GM21423 (cell line): ENCODE data around the gene RABGAP1L.
"Not testable (repeated sequence)": the region's sequence is repeated elsewhere in the genome, so short reads cannot be mapped to it uniquely, and the experiment has no call there.

Experiments
- ATAC-seq: cut with Tn5 transposase; IDR thresholded peaks from one replicate; pipeline ENCODE4 v1.9.1; 2021; ENCODE audit warnings: mild to moderate bottlenecking, moderate library complexity; ENCODE audit not compliant: unreplicated experiment

Gene RABGAP1L

GRCh38 chr1:174700314-174700713 lies 541.0 kb downstream of the RABGAP1L start:
- ATAC-seq, result no peak

- ATAC-seq, result no peak
Measured at GRCh38 chr1:174700775-174701174, 541.5 kb downstream of the RABGAP1L start.

DNA sequence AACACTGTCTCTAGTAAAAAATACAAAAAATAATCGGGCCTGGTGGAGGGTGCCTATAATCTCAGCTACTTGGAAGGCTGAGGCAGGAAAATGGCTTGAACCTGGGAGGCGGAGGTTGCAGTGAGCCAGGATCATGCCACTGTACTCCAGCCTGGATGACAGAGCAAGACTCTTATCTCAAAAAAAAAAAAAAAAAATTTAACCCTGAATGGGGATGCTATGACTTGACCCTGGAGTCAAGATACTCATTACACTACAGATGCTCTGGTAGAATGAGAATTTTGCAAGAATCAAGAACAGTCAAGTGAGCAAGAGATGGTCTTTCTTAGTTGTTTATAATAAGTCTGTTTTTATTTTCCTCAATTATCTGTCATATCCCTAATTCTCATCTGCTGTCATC lies 542.2 kb downstream of the RABGAP1L start:
- no peak for ATAC-seq

- ATAC-seq, result no peak
Measured at GRCh38 chr1:174702011-174702410, 542.7 kb downstream of the RABGAP1L start.

DNA sequence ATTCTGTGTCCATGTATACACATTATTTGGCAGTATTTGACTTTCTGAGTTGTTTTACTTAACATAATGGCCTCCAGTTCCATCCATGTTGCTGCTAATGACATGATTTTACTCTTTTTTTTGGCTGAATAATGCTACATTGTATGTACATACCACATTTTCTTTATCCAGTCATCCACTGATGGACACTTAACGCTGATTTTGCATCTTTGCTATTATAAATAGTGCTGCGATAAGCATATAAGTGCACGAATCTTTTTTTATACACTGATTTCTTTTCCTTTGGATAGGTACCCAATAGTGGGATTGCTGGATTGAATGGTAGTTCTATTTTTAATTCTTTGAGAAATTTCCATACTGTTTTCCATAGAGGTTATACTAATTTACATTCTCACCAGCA lies 544.0 kb downstream of the RABGAP1L start:
- ATAC-seq, result no peak

- no peak for ATAC-seq
Measured at GRCh38 chr1:174704300-174704699, 545.0 kb downstream of the RABGAP1L start.

DNA sequence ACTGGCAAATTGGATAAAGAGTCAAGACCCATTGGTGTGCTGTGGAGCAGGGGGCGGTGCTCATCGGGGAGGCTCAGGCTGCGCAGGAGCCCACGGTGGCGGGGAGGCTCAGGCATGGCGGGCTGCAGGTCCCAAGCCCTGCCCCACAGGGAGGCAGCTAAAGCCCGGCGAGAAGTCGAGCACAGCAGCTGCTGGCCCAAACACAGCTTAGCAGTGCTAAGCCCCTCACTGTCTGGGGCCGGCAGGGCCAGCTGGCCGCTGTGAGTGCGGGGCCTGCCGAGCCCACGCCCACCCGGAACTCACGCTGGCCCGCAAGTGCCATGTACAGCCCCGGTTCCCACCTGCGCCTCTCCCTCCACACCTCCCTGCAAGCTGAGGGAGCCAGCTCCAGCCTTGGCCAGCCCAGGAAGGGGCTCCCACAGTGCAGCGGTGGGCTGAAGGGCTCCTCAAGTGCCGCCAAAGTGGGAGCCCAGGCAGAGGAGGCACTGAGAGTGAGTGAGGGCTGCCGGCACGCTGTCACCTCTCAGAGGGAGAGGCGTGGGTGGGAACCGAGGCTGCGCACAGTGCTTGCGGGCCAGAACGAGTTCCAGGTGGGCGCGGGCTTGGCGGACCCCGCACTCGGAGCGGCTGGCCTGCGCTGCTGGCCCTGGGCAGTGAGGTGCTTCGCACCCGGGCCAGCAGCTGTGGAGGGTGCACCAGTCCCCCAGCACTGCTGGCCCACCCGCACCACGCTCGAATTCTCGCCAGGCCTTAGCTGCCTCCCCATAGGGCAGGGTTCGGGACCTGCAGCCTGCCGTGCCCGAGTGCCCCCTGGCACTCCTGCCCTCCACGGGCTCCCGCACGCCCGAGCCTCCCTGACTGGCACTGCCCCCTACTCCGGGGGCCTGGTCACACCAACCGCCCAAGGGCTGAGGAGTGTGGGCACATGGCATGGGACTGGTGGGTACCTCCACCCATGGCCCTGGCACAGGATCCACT lies 551.8 kb downstream of the RABGAP1L start:
- ATAC-seq, result no peak

DNA sequence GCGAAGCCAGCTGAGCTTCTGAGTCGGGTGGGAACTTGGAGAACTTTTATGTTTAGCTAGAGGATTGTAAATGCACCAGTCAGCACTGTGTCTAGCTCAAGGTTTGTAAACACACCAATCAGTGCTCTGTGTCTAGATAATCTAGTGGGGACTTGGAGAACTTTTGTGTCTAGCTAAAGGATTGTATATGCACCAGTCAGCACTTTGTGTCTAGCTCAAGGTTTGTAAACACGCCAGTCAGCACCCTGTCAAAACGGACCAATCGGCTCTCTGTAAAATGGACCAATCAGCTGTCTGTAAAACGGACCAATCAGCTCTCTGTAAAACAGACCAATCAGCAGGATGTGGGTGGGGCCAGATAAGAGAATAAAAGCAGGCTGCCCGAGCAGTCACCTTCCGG lies 552.5 kb downstream of the RABGAP1L start:
- not testable (repeated sequence) for ATAC-seq

DNA sequence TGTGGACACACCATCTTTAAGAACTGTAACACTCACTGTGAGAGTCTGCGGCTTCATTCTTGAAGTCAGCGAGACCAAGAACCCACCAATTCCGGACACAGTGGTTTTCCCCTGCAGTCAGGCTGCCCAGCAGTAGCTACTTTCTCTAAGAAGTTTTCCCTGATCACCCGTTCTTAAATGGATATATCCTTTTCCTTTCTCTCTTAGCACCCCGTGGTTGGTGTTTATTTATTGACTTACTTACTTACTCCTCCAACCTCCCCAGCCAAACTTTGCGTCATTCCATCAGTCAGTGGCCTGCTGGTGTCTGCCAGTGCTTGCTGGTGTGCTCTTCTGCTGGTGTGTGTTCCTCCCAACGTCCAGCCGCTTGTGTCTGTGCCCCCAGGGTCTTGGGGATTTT lies 553.2 kb downstream of the RABGAP1L start:
- ATAC-seq, result no peak

DNA sequence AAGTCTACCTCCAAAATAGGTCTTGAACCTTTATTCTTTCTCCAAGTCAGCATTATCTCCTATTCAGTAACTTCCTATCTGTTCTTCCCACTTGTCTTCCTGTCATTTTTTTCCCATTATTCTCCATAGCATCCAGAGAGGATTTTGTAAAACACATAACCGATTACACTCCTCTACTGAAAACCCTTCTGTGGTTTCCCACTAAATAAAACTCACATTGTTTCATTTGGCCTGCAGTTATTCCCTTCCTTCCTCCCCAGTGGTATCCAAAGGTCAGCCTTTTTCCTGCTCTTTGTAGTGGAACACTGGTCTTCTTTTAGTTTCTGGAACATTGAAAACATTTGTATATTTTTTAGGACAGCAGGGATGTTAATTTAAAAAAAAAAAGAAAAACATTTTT lies 554.5 kb downstream of the RABGAP1L start:
- ATAC-seq, result no peak

DNA sequence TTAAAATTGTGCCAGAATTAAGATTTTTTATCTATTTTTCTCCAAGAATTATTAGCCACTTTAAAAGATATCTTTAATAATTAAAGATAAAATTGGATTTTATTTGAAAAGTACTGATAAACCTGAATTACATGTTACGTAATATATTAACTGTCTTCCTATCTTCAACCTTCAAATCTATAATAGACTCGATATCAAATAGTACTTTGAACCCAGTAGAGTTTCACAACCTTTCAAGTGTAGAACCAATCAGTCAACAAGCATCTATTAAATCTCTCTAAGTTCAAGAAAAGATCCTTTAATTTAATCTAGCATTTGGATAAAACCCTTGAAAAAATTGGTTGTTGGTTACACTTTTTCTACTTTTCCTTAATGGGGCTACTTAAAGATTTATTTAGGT lies 559.9 kb downstream of the RABGAP1L start:
- ATAC-seq, result no peak

- ATAC-seq, result no peak
Measured at GRCh38 chr1:174720618-174721017, 561.3 kb downstream of the RABGAP1L start.

GRCh38 chr1:174721246-174721645 lies 561.9 kb downstream of the RABGAP1L start:
- no peak for ATAC-seq

- no peak for ATAC-seq
Measured at GRCh38 chr1:174723816-174724215, 564.5 kb downstream of the RABGAP1L start.

DNA sequence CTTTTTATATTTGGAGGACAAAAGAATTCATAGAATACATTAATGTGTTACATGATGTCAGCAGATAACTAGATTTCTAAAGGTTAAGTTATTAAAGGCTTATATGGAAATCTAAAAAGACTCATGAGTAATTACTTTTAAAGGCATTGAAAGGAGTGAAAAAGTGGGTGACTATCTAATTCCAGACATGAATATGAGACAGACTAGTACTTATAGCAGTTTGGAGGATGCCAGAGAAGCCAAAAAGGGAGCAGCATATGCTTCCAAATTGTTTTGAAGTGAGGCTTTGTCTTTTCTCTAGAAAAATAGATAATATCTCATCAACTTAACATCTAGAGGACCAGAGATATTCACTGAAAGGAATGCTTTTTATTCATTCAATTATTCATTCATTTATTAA lies 564.9 kb downstream of the RABGAP1L start:
- no peak for ATAC-seq

DNA sequence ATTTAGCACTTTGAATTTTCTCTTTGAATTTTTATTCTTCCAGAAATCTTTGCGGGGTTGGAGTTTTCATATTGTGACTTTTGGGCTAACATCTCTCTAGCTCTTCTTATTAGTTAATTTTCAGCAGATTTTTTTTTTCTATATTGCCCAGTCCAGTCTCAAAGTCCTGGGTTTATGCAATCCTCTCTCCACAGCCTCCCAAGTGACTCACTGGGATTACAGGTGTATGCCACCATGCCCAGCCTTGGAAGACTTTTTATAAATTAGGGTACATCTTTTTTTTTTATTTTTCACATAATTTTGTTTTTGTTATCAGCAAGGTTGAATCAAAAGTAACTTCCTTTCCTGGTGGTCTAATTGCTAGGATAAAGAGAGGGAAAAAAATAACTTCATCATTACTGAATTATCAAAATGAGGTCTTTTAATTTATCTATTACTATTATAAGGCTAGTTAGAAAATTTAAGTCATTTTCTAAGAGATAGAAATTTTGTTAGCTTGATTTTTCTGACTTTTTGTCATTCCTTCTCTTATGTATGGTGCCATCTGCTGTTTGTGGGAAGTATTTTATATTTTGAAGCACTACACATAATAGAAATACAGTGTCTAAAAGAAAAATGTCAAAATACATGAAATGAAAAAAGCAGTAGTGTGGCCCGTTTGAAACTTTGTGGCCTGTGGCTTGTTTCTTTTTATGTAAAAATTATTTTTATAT lies 567.0 kb downstream of the RABGAP1L start:
- ATAC-seq, result no peak

GRCh38 chr1:174726880-174727585 lies 567.7 kb downstream of the RABGAP1L start:
- ATAC-seq, result no peak

DNA sequence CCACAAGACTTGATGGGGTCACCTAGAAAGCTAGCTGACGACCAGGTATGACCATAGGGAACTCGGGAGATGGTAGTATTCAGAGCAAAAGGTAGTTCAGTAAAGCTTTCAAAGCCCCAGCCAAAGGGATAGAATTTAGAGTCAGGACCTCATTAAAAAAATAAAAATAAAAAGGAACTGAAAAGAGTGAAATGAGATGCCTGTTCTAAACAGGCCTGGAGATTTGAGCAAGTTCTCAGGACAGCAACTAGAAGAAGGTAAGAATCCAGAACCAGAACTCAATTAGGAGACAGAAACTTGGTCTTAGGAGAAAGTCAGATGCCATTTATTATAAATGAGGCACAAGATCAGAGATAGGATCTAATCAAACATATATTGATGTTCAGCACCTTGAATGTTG lies 575.0 kb downstream of the RABGAP1L start:
- no peak for ATAC-seq

DNA sequence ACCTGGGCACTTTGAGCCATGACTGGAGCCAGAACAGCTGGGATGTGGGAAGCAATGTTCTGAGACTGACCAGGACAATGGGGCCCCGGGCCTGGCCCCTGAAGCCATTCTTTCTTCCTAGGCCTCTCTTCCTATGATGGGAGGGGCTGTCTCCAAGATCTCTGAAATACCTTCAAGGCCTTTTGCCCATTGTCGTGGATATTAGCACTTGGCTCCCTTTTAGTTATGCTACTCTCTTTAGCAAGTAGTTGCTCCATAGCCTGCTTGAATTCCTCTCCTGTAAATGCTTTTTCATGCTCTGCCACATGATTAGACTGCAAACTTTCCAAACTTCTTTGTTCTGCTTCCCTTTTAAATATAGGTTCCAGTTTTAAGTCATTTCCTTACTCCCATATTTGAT lies 577.5 kb downstream of the RABGAP1L start:
- no peak for ATAC-seq

- ATAC-seq, result no peak
Measured at GRCh38 chr1:174740249-174740968, 581.1 kb downstream of the RABGAP1L start.
